HG03103 (cell line): ENCODE results near the gene SIRPB1.
"Not testable (repeated sequence)": the region's sequence is repeated elsewhere in the genome, so short reads cannot be mapped to it uniquely, and the experiment has no call there.

Source experiments
- ATAC-seq: cut with Tn5 transposase; IDR thresholded peaks from one replicate; pipeline ENCODE4 v1.9.1; 2021; ENCODE audit warnings: low read depth; ENCODE audit not compliant: unreplicated experiment

Gene SIRPB1

GRCh38 chr20:1608678-1609347 is 11.0 kb downstream of the SIRPB1 start:
- not testable (repeated sequence) for ATAC-seq

GRCh38 chr20:1600736-1601135 is 19.1 kb downstream of the SIRPB1 start:
- no peak for ATAC-seq

GRCh38 chr20:1595333-1595732 is 24.5 kb downstream of the SIRPB1 start:
- no peak for ATAC-seq

- ATAC-seq: no peak
These were observed 31.0 kb downstream of the SIRPB1 start for GRCh38 chr20:1588533-1589460.

GRCh38 chr20:1587781-1588532 is 31.9 kb downstream of the SIRPB1 start:
- ATAC-seq: no peak

GRCh38 chr20:1579488-1579887 is 40.3 kb downstream of the SIRPB1 start:
- no peak for ATAC-seq

- ATAC-seq: no peak
These were observed 41.9 kb downstream of the SIRPB1 start for GRCh38 chr20:1577906-1578305.

GRCh38 chr20:1577313-1577712 is 42.5 kb downstream of the SIRPB1 start:
- not testable (repeated sequence) for ATAC-seq

GRCh38 chr20:1576641-1577040 is 43.2 kb downstream of the SIRPB1 start:
- ATAC-seq: no peak

- ATAC-seq: not testable (repeated sequence)
These were observed 43.8 kb downstream of the SIRPB1 start for GRCh38 chr20:1576003-1576402.

- ATAC-seq: not testable (repeated sequence)
These were observed 48.2 kb downstream of the SIRPB1 start for GRCh38 chr20:1571583-1571982.
